ENCODE measurements around the gene VTCN1.

GRCh38 chr1:117093870-117094621, 116.7 kb downstream of the VTCN1 start:
- TF ChIP-seq KDM5A (IDR thresholded peaks at IDR 0.05) (no peak), POLR2A (IDR thresholded peaks at IDR 0.05; ENCODE audit: low read length) (no peak), CTCF (IDR thresholded peaks at IDR 0.05) (no peak), KDM1A (IDR thresholded peaks at IDR 0.05; ENCODE audit: low read depth) (no peak), REST (IDR thresholded peaks at IDR 0.05) (no peak), SREBF2 (IDR thresholded peaks at IDR 0.05) (no peak), CHD2 (IDR thresholded peaks at IDR 0.05; ENCODE audit: low read length, partially characterized antibody) (no peak), FOSL2 (IDR thresholded peaks at IDR 0.05) (no peak), FOSL2 (CRISPR knock-in tag; IDR thresholded peaks at IDR 0.05) (no peak), RAD21 (conservative IDR thresholded peaks at IDR 0.05 in 1 of 2, IDR thresholded peaks at IDR 0.05 in 1 of 2) (0 out of 5 replicates have a peak, but pooled peaks of 1 of the 2 experiments have one; percentile 2)

All from A549 (cell line).